GM23338 (cell line): ENCODE data around the gene PER1.

ENCODE experiments used
- CREB1 ChIP-seq: fragments of 250-450 bp; sonication (Bioruptor Pico); IDR thresholded peaks from 2 replicates; pipeline ENCODE4 v1.5.0; 2020; ENCODE audit warnings: low read depth, mild to moderate bottlenecking, moderate library complexity
- CTCF ChIP-seq, 2 experiments: fragments of 200-600 bp in 1 of 2; sonication (generic) in 1 of 2; conservative IDR thresholded peaks; 2 replicates each; pipeline versions ENCODE4 v1.5.1 to v1.6.1; 2016 to 2017; ENCODE audit warnings: antibody characterized with exemption in 2 of 2, low read depth in 2 of 2, mild to moderate bottlenecking in 2 of 2, moderate library complexity in 1 of 2
- EZH2phosphoT487 ChIP-seq: fragments of 200-600 bp; sonication (generic); IDR thresholded peaks from one replicate; pipeline ENCODE4 v1.8.1; 2018; ENCODE audit warnings: antibody characterized with exemption; ENCODE audit not compliant: unreplicated experiment
- POLR2AphosphoS5 ChIP-seq: IDR thresholded peaks from 2 replicates; pipeline ENCODE4 v1.6.1; 2016; ENCODE audit warnings: antibody characterized with exemption, low read depth
- REST ChIP-seq: IDR thresholded peaks from one replicate; pipeline ENCODE4 v1.6.1; 2018; ENCODE audit warnings: antibody characterized with exemption; ENCODE audit not compliant: unreplicated experiment

GRCh38 chr17:8117980-8118768, 34.0 kb downstream of the PER1 start, which contains the start of gene ALOXE3:
- TF ChIP-seq CTCF (conservative IDR thresholded peaks at IDR 0.05; ENCODE audit: low read depth in 2 of 2) = no peak
- TF ChIP-seq REST = no peak
- no peak for TF ChIP-seq EZH2phosphoT487
- TF ChIP-seq CREB1 (CRISPR knock-in tag) = no peak
- no peak for TF ChIP-seq POLR2AphosphoS5
